H9 (cell line): ENCODE measurements around the gene VTCN1. TPM values are rescaled to one million over a fixed set of nuclear protein-coding genes. Genes with fewer than 3 reads are reported as not detected.

Experiments used
- DNase-seq: peaks from one replicate; pipeline ENCODE4 v3.0.0-alpha.2; 2017
- H2AFZ ChIP-seq: one replicate; pipeline ENCODE4 v1.6.1; 2013; ENCODE audit warnings: mild to moderate bottlenecking, low read length, control low read depth, moderate library complexity
- H2AK5ac ChIP-seq: 2 replicates; pipeline ENCODE4 v1.6.1; 2013; ENCODE audit warnings: low read length, control low read depth, mixed read lengths; ENCODE audit not compliant: insufficient read length
- H2BK120ac ChIP-seq: one replicate; pipeline ENCODE4 v1.6.1; 2013; ENCODE audit warnings: low read depth, mild to moderate bottlenecking, low read length, control low read depth, inconsistent platforms; ENCODE audit not compliant: poor library complexity, severe bottlenecking
- H2BK12ac ChIP-seq: 2 replicates; pipeline ENCODE4 v1.6.1; 2013; ENCODE audit warnings: low read length, control low read depth, mixed read lengths, low read depth; ENCODE audit not compliant: insufficient read length
- H2BK15ac ChIP-seq: 2 replicates; pipeline ENCODE4 v1.6.1; 2013; ENCODE audit warnings: low read depth, low read length, control low read depth
- H2BK20ac ChIP-seq: one replicate; pipeline ENCODE4 v1.6.1; 2013; ENCODE audit warnings: low read depth, mild to moderate bottlenecking, low read length, control low read depth, inconsistent platforms; ENCODE audit not compliant: poor library complexity, severe bottlenecking
- H2BK5ac ChIP-seq: 2 replicates; pipeline ENCODE4 v1.6.1; 2013; ENCODE audit warnings: low read length, control low read depth, mixed read lengths; ENCODE audit not compliant: insufficient read length
- H3K14ac ChIP-seq: 2 replicates; pipeline ENCODE4 v1.6.1; 2013; ENCODE audit warnings: low read length, control low read depth; ENCODE audit not compliant: insufficient read depth
- H3K18ac ChIP-seq: 2 replicates; pipeline ENCODE4 v1.6.1; 2013; ENCODE audit warnings: low read depth, mild to moderate bottlenecking, mixed read lengths, low read length, control low read depth; ENCODE audit not compliant: insufficient read length
- H3K23ac ChIP-seq: 2 replicates; pipeline ENCODE4 v1.6.1; 2013; ENCODE audit warnings: low read length, control low read depth, mixed read lengths, low read depth; ENCODE audit not compliant: insufficient read length
- H3K23me2 ChIP-seq: 2 replicates; pipeline ENCODE4 v1.6.1; 2013; ENCODE audit warnings: low read depth, mild to moderate bottlenecking, mixed read lengths, low read length, control low read depth; ENCODE audit not compliant: insufficient read length, poor library complexity, severe bottlenecking
- H3K27ac ChIP-seq: 2 replicates; pipeline ENCODE4 v1.5.1; 2013; ENCODE audit warnings: low read length, control low read depth, mixed read lengths, low read depth; ENCODE audit not compliant: insufficient read length
- H3K27me3 ChIP-seq: 2 replicates; pipeline ENCODE4 v1.6.1; 2013; ENCODE audit warnings: low read length, control low read depth, inconsistent platforms; ENCODE audit not compliant: insufficient read depth
- H3K4ac ChIP-seq: 2 replicates; pipeline ENCODE4 v1.6.1; 2013; ENCODE audit warnings: low read depth, mild to moderate bottlenecking, control low read depth, inconsistent platforms, low read length, moderate library complexity
- H3K4me1 ChIP-seq: 2 replicates; pipeline ENCODE4 v1.6.1; 2013; ENCODE audit warnings: low read length, control low read depth, inconsistent platforms; ENCODE audit not compliant: insufficient read depth
- H3K4me2 ChIP-seq: 2 replicates; pipeline ENCODE4 v1.6.1; 2013; ENCODE audit warnings: low read length, control low read depth, mixed read lengths; ENCODE audit not compliant: insufficient read length, insufficient read depth
- H3K56ac ChIP-seq: 2 replicates; pipeline ENCODE4 v1.6.1; 2013; ENCODE audit warnings: low read depth, mild to moderate bottlenecking, mixed read lengths, low read length, control low read depth; ENCODE audit not compliant: insufficient read length
- H3K79me1 ChIP-seq: 2 replicates; pipeline ENCODE4 v1.6.1; 2013; ENCODE audit warnings: low read depth, mild to moderate bottlenecking, moderate library complexity, low read length, control low read depth, inconsistent platforms; ENCODE audit not compliant: insufficient read depth, poor library complexity, severe bottlenecking
- H3K79me2 ChIP-seq: 2 replicates; pipeline ENCODE4 v1.6.1; 2013; ENCODE audit warnings: low read length, control low read depth, inconsistent platforms; ENCODE audit not compliant: insufficient read depth
- H3K9ac ChIP-seq: 2 replicates; pipeline ENCODE4 v1.6.1; 2013; ENCODE audit warnings: low read length, control low read depth, mixed read lengths; ENCODE audit not compliant: insufficient read length; ENCODE audit errors: extremely low read depth
- H3K9me3 ChIP-seq: one replicate; pipeline ENCODE4 v1.6.1; 2013; ENCODE audit warnings: low read depth, low read length, inconsistent platforms; ENCODE audit not compliant: control insufficient read depth
- H3T11ph ChIP-seq: one replicate; pipeline ENCODE4 v1.6.1; 2013; ENCODE audit warnings: mild to moderate bottlenecking, low read length, control low read depth, inconsistent platforms
- H4K20me1 ChIP-seq: one replicate; pipeline ENCODE4 v1.6.1; 2013; ENCODE audit not compliant: control insufficient read depth, insufficient read length, insufficient read depth
- H4K5ac ChIP-seq: 2 replicates; pipeline ENCODE4 v1.6.1; 2013; ENCODE audit warnings: low read depth, mild to moderate bottlenecking, mixed read lengths, low read length, control low read depth; ENCODE audit not compliant: insufficient read length
- H4K8ac ChIP-seq: replicated peaks from 2 replicates; pipeline ENCODE4 v1.6.1; 2013; ENCODE audit warnings: low read length, control low read depth, mixed read lengths, low read depth; ENCODE audit not compliant: insufficient read length
- H4K91ac ChIP-seq: 2 replicates; pipeline ENCODE4 v1.6.1; 2013; ENCODE audit warnings: low read depth, mild to moderate bottlenecking, moderate library complexity, mixed read lengths, low read length, control low read depth; ENCODE audit not compliant: insufficient read length
- H3K27ac Mint-ChIP-seq, 3 experiments: 2 replicates in 2 of 3; 3 replicates in 1 of 3; pipeline ENCODE4 v1.8.0; 2020 to 2021; ENCODE audit warnings: mixed read lengths in 3 of 3, mild to moderate bottlenecking in 1 of 3, moderate library complexity in 1 of 3
- H3K27me3 Mint-ChIP-seq: 2 replicates; pipeline ENCODE4 v1.8.0; 2021; ENCODE audit warnings: low read depth, mild to moderate bottlenecking, moderate library complexity, mixed read lengths
- H3K36me3 Mint-ChIP-seq, 3 experiments: 2 replicates in 2 of 3; 3 replicates in 1 of 3; pipeline ENCODE4 v1.8.0; 2020 to 2021; ENCODE audit warnings: low read depth in 3 of 3, mixed read lengths in 3 of 3; ENCODE audit not compliant: insufficient read depth in 1 of 3
- H3K4me1 Mint-ChIP-seq, 2 experiments: 2 replicates each; pipeline ENCODE4 v1.8.0; 2020; ENCODE audit warnings: mixed read lengths in 2 of 2
- H3K4me3 Mint-ChIP-seq, 2 experiments: 2 replicates in 1 of 2; 3 replicates in 1 of 2; pipeline ENCODE4 v1.8.0; 2020 to 2021; ENCODE audit warnings: mild to moderate bottlenecking in 2 of 2, mixed read lengths in 2 of 2, moderate library complexity in 1 of 2
- H3K9me3 Mint-ChIP-seq, 2 experiments: 2 replicates in 1 of 2; 3 replicates in 1 of 2; pipeline ENCODE4 v1.8.0; 2020; ENCODE audit warnings: mild to moderate bottlenecking in 2 of 2, mixed read lengths in 2 of 2, moderate library complexity in 1 of 2
- WGBS: extraction: QIAGEN DNeasy Blood & Tissue Kit; methylation state at CpG from one replicate; pipeline ENCODE4 v1.1.7; 2013; ENCODE audit warnings: missing lambda C conversion rate, low lambda C conversion rate, mixed read lengths; ENCODE audit not compliant: insufficient read length; ENCODE audit errors: extremely low coverage; 5-methylcytosine and 5-hydroxymethylcytosine counted together
- total RNA-seq: library from RNA; stranded (reverse); gene quantifications from 2 replicates; pipeline ENCODE4 v1.2.1, GENCODE V29; 2021
- TF ChIP-seq, protein P1 (sequence below): fragments of 200-600 bp; sonication (generic); conservative IDR thresholded peaks from 3 replicates; pipeline ENCODE4 v1.8.0; 2021; ENCODE audit warnings: antibody characterized with exemption, mild to moderate bottlenecking

Gene VTCN1
- total RNA-seq, 1 experiment from 2014 or later = 0.33 TPM

DNA sequence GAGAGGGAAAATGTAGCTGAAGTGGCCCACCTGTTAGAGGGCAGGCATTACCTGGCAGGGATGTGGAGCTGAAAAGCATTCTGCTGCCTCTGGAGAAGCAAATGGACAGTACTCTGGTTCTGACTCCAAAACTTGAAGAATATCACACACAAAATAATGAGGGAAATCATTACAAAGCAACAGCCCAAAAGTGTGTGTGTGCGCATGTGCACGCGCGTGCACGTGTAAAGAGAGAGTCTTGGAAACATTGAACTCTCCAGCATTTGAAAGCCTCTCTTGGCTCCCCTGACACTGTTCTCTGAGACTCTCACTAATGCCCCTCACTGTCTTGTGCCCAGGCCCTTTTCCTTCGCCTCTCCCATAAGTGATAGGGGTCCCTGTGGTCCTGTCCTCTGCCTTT lies 2.3 kb upstream of the VTCN1 start:
- H3K36me3 Mint-ChIP-seq = peaks cover 9 to 29% (median 10%) of the 10 kb centered on the region in 3 experiments
- H3K23ac ChIP-seq = no peak overlapping the region
- H3T11ph ChIP-seq = no peak overlapping the region
- H4K20me1 ChIP-seq = no peaks in the 10 kb centered on the region
- H3K27ac Mint-ChIP-seq = no peak overlapping the region
- H4K91ac ChIP-seq = no peak overlapping the region
- no peaks in the 10 kb centered on the region; the same call in none of the 2 replicates for H3K27me3 Mint-ChIP-seq
- H3K79me2 ChIP-seq = no peaks in the 10 kb centered on the region
- no peak overlapping the region for H2BK120ac ChIP-seq
- H3K4me2 ChIP-seq = no peak overlapping the region
- peaks cover 13% of the 10 kb centered on the region for H3K9me3 ChIP-seq
- no peak overlapping the region for H4K8ac ChIP-seq
- no peak overlapping the region for H2BK15ac ChIP-seq
- H3K18ac ChIP-seq = no peak overlapping the region
- no peak overlapping the region for H3K4ac ChIP-seq
- no peak overlapping the region for H4K5ac ChIP-seq
- no peak overlapping the region for H3K27ac ChIP-seq
- no peak overlapping the region for H3K56ac ChIP-seq
- DNase-seq = no peak
- H2BK12ac ChIP-seq = no peak overlapping the region
- no peaks in the 10 kb centered on the region for H3K27me3 ChIP-seq
- no CpG with 5 or more reads among the region's 6 CpGs for WGBS
- TF ChIP-seq, protein P1, sequence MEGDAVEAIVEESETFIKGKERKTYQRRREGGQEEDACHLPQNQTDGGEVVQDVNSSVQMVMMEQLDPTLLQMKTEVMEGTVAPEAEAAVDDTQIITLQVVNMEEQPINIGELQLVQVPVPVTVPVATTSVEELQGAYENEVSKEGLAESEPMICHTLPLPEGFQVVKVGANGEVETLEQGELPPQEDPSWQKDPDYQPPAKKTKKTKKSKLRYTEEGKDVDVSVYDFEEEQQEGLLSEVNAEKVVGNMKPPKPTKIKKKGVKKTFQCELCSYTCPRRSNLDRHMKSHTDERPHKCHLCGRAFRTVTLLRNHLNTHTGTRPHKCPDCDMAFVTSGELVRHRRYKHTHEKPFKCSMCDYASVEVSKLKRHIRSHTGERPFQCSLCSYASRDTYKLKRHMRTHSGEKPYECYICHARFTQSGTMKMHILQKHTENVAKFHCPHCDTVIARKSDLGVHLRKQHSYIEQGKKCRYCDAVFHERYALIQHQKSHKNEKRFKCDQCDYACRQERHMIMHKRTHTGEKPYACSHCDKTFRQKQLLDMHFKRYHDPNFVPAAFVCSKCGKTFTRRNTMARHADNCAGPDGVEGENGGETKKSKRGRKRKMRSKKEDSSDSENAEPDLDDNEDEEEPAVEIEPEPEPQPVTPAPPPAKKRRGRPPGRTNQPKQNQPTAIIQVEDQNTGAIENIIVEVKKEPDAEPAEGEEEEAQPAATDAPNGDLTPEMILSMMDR = no peak
- no peak overlapping the region for H2BK5ac ChIP-seq
- no peak overlapping the region for H2AK5ac ChIP-seq
- H3K9ac ChIP-seq = no peak overlapping the region
- H3K14ac ChIP-seq = no peak overlapping the region
- peaks cover 20 to 23% of the 10 kb centered on the region in 2 experiments for H3K9me3 Mint-ChIP-seq
- no peaks in the 10 kb centered on the region for H3K79me1 ChIP-seq
- H2BK20ac ChIP-seq = no peak overlapping the region
- H3K4me1 ChIP-seq = no peaks in the 10 kb centered on the region
- peaks cover 15 to 16% of the 10 kb centered on the region in 2 experiments for H3K4me1 Mint-ChIP-seq
- no peak overlapping the region for H2AFZ ChIP-seq
- no peaks in the 10 kb centered on the region for H3K23me2 ChIP-seq
- H3K4me3 Mint-ChIP-seq = no peak overlapping the region
